Type B pancreatic cell (in vitro differentiated cells): ENCODE results near the gene FOXI2. TPM values are rescaled to one million over a fixed set of nuclear protein-coding genes. Genes with fewer than 3 reads are reported as not detected.

Experiments
- DNase-seq: peaks from one replicate; pipeline ENCODE4 v3.0.0; 2021; ENCODE audit warnings: mixed read lengths; ENCODE audit not compliant: unreplicated experiment; ENCODE audit errors: extremely low spot score
- H3K27ac Mint-ChIP-seq: 2 replicates; pipeline ENCODE4 v1.8.0; 2021; ENCODE audit warnings: mild to moderate bottlenecking, mixed read lengths
- H3K27me3 Mint-ChIP-seq: 2 replicates; pipeline ENCODE4 v1.8.0; 2021; ENCODE audit warnings: mixed read lengths
- H3K36me3 Mint-ChIP-seq: 2 replicates; pipeline ENCODE4 v1.8.0; 2021; ENCODE audit warnings: mixed read lengths
- H3K4me1 Mint-ChIP-seq: one replicate; pipeline ENCODE4 v1.8.0; 2021; ENCODE audit warnings: mixed read lengths; ENCODE audit not compliant: unreplicated experiment
- H3K4me3 Mint-ChIP-seq: 2 replicates; pipeline ENCODE4 v1.8.0; 2021; ENCODE audit warnings: mild to moderate bottlenecking, mixed read lengths
- H3K9me3 Mint-ChIP-seq: 2 replicates; pipeline ENCODE4 v1.8.0; 2021; ENCODE audit warnings: mixed read lengths
- total RNA-seq: library from RNA; stranded (reverse); gene quantifications from 2 replicates; pipeline ENCODE4 v1.2.1, GENCODE V29; 2021; ENCODE audit warnings: low replicate concordance
- TF ChIP-seq, protein P1 (sequence below): fragments of 200-600 bp; sonication (generic); conservative IDR thresholded peaks from 2 replicates; pipeline ENCODE4 v1.5.0; 2021; ENCODE audit warnings: antibody characterized with exemption, mild to moderate bottlenecking

FOXI2 gene
- total RNA-seq, 1 donor from 2014 or later: 4.8 TPM

GRCh38 chr10:127762925-127763324, 25.9 kb downstream of the FOXI2 start:
- no peak for DNase-seq
- Mint-ChIP-seq H3K27ac (no peak overlapping the region), H3K36me3 (no peaks in the 10 kb centered on the region)

GRCh38 chr10:127774766-127775559, 38.0 kb downstream of the FOXI2 start:
- H3K36me3 Mint-ChIP-seq: no peaks in the 10 kb centered on the region
- TF ChIP-seq, protein P1, sequence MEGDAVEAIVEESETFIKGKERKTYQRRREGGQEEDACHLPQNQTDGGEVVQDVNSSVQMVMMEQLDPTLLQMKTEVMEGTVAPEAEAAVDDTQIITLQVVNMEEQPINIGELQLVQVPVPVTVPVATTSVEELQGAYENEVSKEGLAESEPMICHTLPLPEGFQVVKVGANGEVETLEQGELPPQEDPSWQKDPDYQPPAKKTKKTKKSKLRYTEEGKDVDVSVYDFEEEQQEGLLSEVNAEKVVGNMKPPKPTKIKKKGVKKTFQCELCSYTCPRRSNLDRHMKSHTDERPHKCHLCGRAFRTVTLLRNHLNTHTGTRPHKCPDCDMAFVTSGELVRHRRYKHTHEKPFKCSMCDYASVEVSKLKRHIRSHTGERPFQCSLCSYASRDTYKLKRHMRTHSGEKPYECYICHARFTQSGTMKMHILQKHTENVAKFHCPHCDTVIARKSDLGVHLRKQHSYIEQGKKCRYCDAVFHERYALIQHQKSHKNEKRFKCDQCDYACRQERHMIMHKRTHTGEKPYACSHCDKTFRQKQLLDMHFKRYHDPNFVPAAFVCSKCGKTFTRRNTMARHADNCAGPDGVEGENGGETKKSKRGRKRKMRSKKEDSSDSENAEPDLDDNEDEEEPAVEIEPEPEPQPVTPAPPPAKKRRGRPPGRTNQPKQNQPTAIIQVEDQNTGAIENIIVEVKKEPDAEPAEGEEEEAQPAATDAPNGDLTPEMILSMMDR: peak; percentile 13
- peaks cover 8% of the 10 kb centered on the region for H3K27me3 Mint-ChIP-seq
- no peak for DNase-seq
- H3K4me3 Mint-ChIP-seq: no peak overlapping the region
- H3K4me1 Mint-ChIP-seq: peaks cover 7% of the 10 kb centered on the region
- no peak overlapping the region for H3K27ac Mint-ChIP-seq
- no peaks in the 10 kb centered on the region for H3K9me3 Mint-ChIP-seq

More at GRCh38 chr10:127762925-127763324, 25.9 kb downstream of the FOXI2 start:
- no peak overlapping the region for H3K4me3 Mint-ChIP-seq
- H3K4me1 Mint-ChIP-seq: no peaks in the 10 kb centered on the region
- TF ChIP-seq, protein P1: no peak
- peaks cover 9% of the 10 kb centered on the region for H3K9me3 Mint-ChIP-seq
- H3K27me3 Mint-ChIP-seq: peaks cover 20% of the 10 kb centered on the region

DNA sequence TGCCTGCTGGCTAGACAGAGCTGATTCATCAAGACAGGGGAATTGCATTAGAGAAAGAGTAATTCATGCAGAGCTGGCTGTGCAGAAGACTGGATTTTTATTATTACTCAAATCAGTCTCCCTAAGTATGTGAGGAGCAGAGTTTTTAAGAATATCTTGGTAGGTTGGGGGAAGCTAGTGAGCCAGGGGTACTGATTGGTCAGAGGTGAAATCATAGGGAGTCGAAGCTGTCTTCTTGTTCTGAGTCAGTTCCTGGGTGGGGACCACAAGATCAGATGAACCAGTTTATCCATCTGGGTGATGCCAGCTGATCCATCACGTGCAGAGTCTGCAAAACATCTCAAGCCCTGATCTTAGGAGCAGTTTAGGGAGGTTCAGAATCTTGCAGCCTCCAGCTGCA, 39.8 kb downstream of the FOXI2 start:
- no peaks in the 10 kb centered on the region for H3K9me3 Mint-ChIP-seq
- H3K4me1 Mint-ChIP-seq: peaks cover 11% of the 10 kb centered on the region
- TF ChIP-seq, protein P1: no peak
- DNase-seq: no peak
- H3K36me3 Mint-ChIP-seq: no peaks in the 10 kb centered on the region
- no peak overlapping the region for H3K4me3 Mint-ChIP-seq
- no peak overlapping the region for H3K27ac Mint-ChIP-seq
- H3K27me3 Mint-ChIP-seq: peaks cover 11% of the 10 kb centered on the region

DNA sequence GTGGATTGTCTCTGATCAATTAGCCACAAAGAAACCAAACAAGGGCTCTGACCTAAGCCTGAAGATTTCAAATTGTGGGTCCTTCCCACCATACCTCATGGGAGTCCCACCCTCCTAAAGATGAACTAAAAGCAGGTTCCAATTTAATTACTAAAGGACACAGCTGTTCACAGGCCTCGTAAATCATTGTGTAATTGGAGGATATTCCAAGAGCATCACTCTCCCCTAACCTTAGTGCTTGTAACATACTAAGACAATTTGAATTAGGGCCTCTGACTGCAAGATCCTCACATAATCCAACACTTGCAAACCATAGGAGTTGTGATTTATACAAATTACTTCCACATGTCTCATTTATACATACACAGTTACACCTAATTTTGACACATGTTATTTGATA, 44.4 kb downstream of the FOXI2 start:
- Mint-ChIP-seq H3K4me1 (peaks cover 16% of the 10 kb centered on the region), H3K4me3 (no peak overlapping the region), H3K27ac (no peak overlapping the region), H3K9me3 (no peaks in the 10 kb centered on the region), H3K36me3 (no peaks in the 10 kb centered on the region), H3K27me3 (peaks cover 7% of the 10 kb centered on the region)
- TF ChIP-seq, protein P1: no peak
- no peak for DNase-seq

GRCh38 chr10:127787873-127788272, 50.9 kb downstream of the FOXI2 start:
- TF ChIP-seq, protein P1: no peak
- H3K36me3 Mint-ChIP-seq: no peaks in the 10 kb centered on the region
- no peak for DNase-seq
- no peak overlapping the region for H3K27ac Mint-ChIP-seq
- peaks cover 4% of the 10 kb centered on the region for H3K9me3 Mint-ChIP-seq
- no peak overlapping the region for H3K4me3 Mint-ChIP-seq
- H3K27me3 Mint-ChIP-seq: peaks cover 19% of the 10 kb centered on the region
- no peaks in the 10 kb centered on the region for H3K4me1 Mint-ChIP-seq
